ENCODE measurements around the gene MEIS2.

Gene MEIS2

DNA sequence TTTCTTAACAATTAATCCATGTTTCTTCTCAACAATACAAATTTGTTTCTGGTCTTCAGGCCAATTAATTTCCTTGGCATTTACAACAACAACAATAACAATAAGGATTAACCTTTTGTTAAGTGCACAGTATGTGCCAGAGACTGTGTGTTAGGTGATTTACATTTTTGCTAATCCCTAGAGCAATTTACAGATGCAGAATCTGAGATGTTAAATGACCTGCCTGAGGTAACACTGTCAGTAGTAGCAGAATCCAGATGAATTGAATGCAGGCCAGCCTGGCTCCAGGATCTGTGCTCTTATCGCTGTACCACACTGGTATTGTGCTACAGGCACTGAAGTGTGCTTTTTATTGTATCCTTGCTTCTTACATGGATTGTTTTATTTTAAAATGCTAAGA, 122.2 kb downstream of the MEIS2 start:
- no peak overlapping the region for H2AFZ ChIP-seq (ENCODE audit: insufficient read depth, low read length, poor library complexity)
- no peak overlapping the region for H4K91ac ChIP-seq (ENCODE audit: low read depth, low read length)
- H3K23ac ChIP-seq (ENCODE audit: low read length), result no peak overlapping the region
- no peak overlapping the region for H3K18ac ChIP-seq (ENCODE audit: low read length)
- H3K9ac ChIP-seq (ENCODE audit: low read length), result no peak overlapping the region
- H3K27ac ChIP-seq (ENCODE audit: low read depth, low read length), result no peak overlapping the region
- H4K8ac ChIP-seq (ENCODE audit: low read depth, low read length), result no peak overlapping the region
- DNase-seq, result no peak
- no peak overlapping the region for H3K14ac ChIP-seq (ENCODE audit: low read length)
- H2BK5ac ChIP-seq (ENCODE audit: low read depth, low read length, poor library complexity), result no peak overlapping the region
- no peak overlapping the region for H2BK12ac ChIP-seq (ENCODE audit: low read length)
- H3K4me2 ChIP-seq (ENCODE audit: low read length), result no peak overlapping the region
- H2AK5ac ChIP-seq (ENCODE audit: low read length), result no peak overlapping the region
- H3K36me3 ChIP-seq (ENCODE audit: control insufficient read depth in 1 of 2, insufficient read depth in 2 of 2, low read length in 2 of 2), result no peaks in the 10 kb centered on the region
- no peak overlapping the region for H3K4me3 ChIP-seq (ENCODE audit: low read depth, low read length)
- H2BK120ac ChIP-seq (ENCODE audit: insufficient read depth, low read length, poor library complexity), result no peak overlapping the region
- no peaks in the 10 kb centered on the region for H3K79me2 ChIP-seq (ENCODE audit: control insufficient read depth, insufficient read depth, low read length, poor library complexity)
- H3K4me1 ChIP-seq (ENCODE audit: control insufficient read depth in 1 of 2, insufficient read depth in 2 of 2, low read length in 2 of 2), result no peaks in the 10 kb centered on the region
- H4K12ac ChIP-seq (ENCODE audit: low read depth, low read length), result no peak overlapping the region
- no peak overlapping the region for H3K4ac ChIP-seq (ENCODE audit: low read depth, low read length)
- no CpG with 5 or more reads among the region's 1 CpG for WGBS (ENCODE audit: extremely low coverage, insufficient coverage, insufficient read length)
- H3K27me3 ChIP-seq (ENCODE audit: insufficient read depth, low read length), result no peaks in the 10 kb centered on the region
- H3K9me3 ChIP-seq (ENCODE audit: insufficient read depth, low read depth, low read length), result no peaks in the 10 kb centered on the region
- H3K79me1 ChIP-seq (ENCODE audit: low read length), result no peaks in the 10 kb centered on the region

- Histone ChIP-seq H3K4ac (ENCODE audit: low read depth, low read length) (no peak overlapping the region), H3K79me2 (ENCODE audit: control insufficient read depth, insufficient read depth, low read length, poor library complexity) (no peaks in the 10 kb centered on the region), H3K23ac (ENCODE audit: low read length) (no peak overlapping the region), H3K4me1 (ENCODE audit: control insufficient read depth in 1 of 2, insufficient read depth in 2 of 2, low read length in 2 of 2) (no peaks in the 10 kb centered on the region), H4K91ac (ENCODE audit: low read depth, low read length) (no peak overlapping the region), H3K27me3 (ENCODE audit: insufficient read depth, low read length) (no peaks in the 10 kb centered on the region), H3K4me3 (ENCODE audit: low read depth, low read length) (no peak overlapping the region), H2AK5ac (ENCODE audit: low read length) (no peak overlapping the region), H2BK12ac (ENCODE audit: low read length) (no peak overlapping the region), H3K14ac (ENCODE audit: low read length) (no peak overlapping the region), H4K12ac (ENCODE audit: low read depth, low read length) (no peak overlapping the region), H4K8ac (ENCODE audit: low read depth, low read length) (no peak overlapping the region), H3K27ac (ENCODE audit: low read depth, low read length) (no peak overlapping the region), H3K9me3 (ENCODE audit: insufficient read depth, low read depth, low read length) (no peaks in the 10 kb centered on the region), H2BK5ac (ENCODE audit: low read depth, low read length, poor library complexity) (no peak overlapping the region), H3K18ac (ENCODE audit: low read length) (no peak overlapping the region), H3K4me2 (ENCODE audit: low read length) (no peak overlapping the region), H3K79me1 (ENCODE audit: low read length) (no peaks in the 10 kb centered on the region), H2BK120ac (ENCODE audit: insufficient read depth, low read length, poor library complexity) (no peak overlapping the region), H3K36me3 (ENCODE audit: control insufficient read depth in 1 of 2, insufficient read depth in 2 of 2, low read length in 2 of 2) (no peaks in the 10 kb centered on the region), H2AFZ (ENCODE audit: insufficient read depth, low read length, poor library complexity) (no peak overlapping the region), H3K9ac (ENCODE audit: low read length) (no peak overlapping the region)
- DNase-seq, result peak in 1 of 2 donors; percentile 38
Observed at GRCh38 chr15:36977659-36978058, 122.7 kb downstream of the MEIS2 start.

DNA sequence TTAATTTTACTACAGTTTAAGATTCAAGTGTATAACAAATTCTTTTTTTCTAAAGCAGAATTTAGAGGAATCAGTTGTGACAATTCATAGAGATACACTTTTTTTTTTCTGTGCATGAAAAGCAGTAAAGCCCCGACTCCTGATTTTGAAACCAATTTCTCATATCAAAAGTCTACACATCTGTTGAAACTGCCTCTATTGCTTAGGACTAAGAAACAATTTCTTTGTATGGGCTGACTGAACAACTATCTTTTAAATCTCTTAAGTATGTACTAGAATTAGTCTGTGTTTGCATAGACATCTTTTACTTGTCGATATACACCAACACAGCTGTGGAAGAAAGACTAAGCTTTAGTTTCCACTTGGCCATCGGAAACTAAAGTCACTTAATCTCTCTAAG, 127.6 kb downstream of the MEIS2 start:
- Histone ChIP-seq H2AFZ (ENCODE audit: insufficient read depth, low read length, poor library complexity) (no peak overlapping the region), H3K9me3 (ENCODE audit: insufficient read depth, low read depth, low read length) (no peaks in the 10 kb centered on the region), H3K36me3 (ENCODE audit: control insufficient read depth in 1 of 2, insufficient read depth in 2 of 2, low read length in 2 of 2) (no peaks in the 10 kb centered on the region), H4K91ac (ENCODE audit: low read depth, low read length) (no peak overlapping the region), H2BK5ac (ENCODE audit: low read depth, low read length, poor library complexity) (no peak overlapping the region), H2BK12ac (ENCODE audit: low read length) (no peak overlapping the region), H3K4me2 (ENCODE audit: low read length) (no peak overlapping the region), H2BK120ac (ENCODE audit: insufficient read depth, low read length, poor library complexity) (no peak overlapping the region), H3K27me3 (ENCODE audit: insufficient read depth, low read length) (no peaks in the 10 kb centered on the region), H3K79me1 (ENCODE audit: low read length) (no peaks in the 10 kb centered on the region), H3K79me2 (ENCODE audit: control insufficient read depth, insufficient read depth, low read length, poor library complexity) (no peaks in the 10 kb centered on the region), H3K23ac (ENCODE audit: low read length) (no peak overlapping the region), H3K4ac (ENCODE audit: low read depth, low read length) (no peak overlapping the region), H4K8ac (ENCODE audit: low read depth, low read length) (no peak overlapping the region), H3K9ac (ENCODE audit: low read length) (no peak overlapping the region), H3K4me3 (ENCODE audit: low read depth, low read length) (no peak overlapping the region), H3K18ac (ENCODE audit: low read length) (no peak overlapping the region), H2AK5ac (ENCODE audit: low read length) (no peak overlapping the region), H3K4me1 (ENCODE audit: control insufficient read depth in 1 of 2, insufficient read depth in 2 of 2, low read length in 2 of 2) (no peaks in the 10 kb centered on the region), H3K27ac (ENCODE audit: low read depth, low read length) (no peak overlapping the region), H3K14ac (ENCODE audit: low read length) (no peak overlapping the region), H4K12ac (ENCODE audit: low read depth, low read length) (no peak overlapping the region)
- DNase-seq, result no peak
- no CpG with 5 or more reads among the region's 3 CpGs for WGBS (ENCODE audit: extremely low coverage, insufficient coverage, insufficient read length)

DNA sequence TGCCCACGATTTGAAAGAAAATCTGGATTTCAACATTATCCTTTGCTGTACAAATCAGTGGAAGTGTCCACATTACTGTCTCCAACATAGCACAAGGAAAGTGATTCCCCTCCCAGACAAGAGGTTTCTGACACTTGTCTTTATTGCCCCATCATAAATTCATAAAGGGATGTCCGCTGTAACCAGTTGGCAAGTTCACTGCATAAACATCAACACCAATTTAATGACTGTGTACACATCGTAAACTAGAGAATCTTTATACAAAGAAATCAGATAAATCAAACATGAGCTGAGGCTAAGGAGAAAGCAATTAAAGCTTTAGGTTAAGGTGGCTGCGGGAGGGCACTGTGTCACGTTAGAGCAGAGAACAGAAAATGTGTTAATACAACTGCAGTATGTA, 129.8 kb downstream of the MEIS2 start:
- H2AK5ac ChIP-seq (ENCODE audit: low read length), result no peak overlapping the region
- no peaks in the 10 kb centered on the region for H3K79me2 ChIP-seq (ENCODE audit: control insufficient read depth, insufficient read depth, low read length, poor library complexity)
- H3K9me3 ChIP-seq (ENCODE audit: insufficient read depth, low read depth, low read length), result no peaks in the 10 kb centered on the region
- no peaks in the 10 kb centered on the region for H3K79me1 ChIP-seq (ENCODE audit: low read length)
- no CpG with 5 or more reads among the region's 5 CpGs for WGBS (ENCODE audit: extremely low coverage, insufficient coverage, insufficient read length)
- no peak overlapping the region for H3K23ac ChIP-seq (ENCODE audit: low read length)
- H3K4me1 ChIP-seq (ENCODE audit: control insufficient read depth in 1 of 2, insufficient read depth in 2 of 2, low read length in 2 of 2), result no peaks in the 10 kb centered on the region
- H4K12ac ChIP-seq (ENCODE audit: low read depth, low read length), result no peak overlapping the region
- no peak overlapping the region for H2BK12ac ChIP-seq (ENCODE audit: low read length)
- no peak for DNase-seq
- no peak overlapping the region for H3K4ac ChIP-seq (ENCODE audit: low read depth, low read length)
- H3K4me2 ChIP-seq (ENCODE audit: low read length), result no peak overlapping the region
- no peak overlapping the region for H3K27ac ChIP-seq (ENCODE audit: low read depth, low read length)
- H3K4me3 ChIP-seq (ENCODE audit: low read depth, low read length), result no peak overlapping the region
- H2BK120ac ChIP-seq (ENCODE audit: insufficient read depth, low read length, poor library complexity), result no peak overlapping the region
- H3K36me3 ChIP-seq (ENCODE audit: control insufficient read depth in 1 of 2, insufficient read depth in 2 of 2, low read length in 2 of 2), result no peaks in the 10 kb centered on the region
- no peak overlapping the region for H4K8ac ChIP-seq (ENCODE audit: low read depth, low read length)
- H3K9ac ChIP-seq (ENCODE audit: low read length), result no peak overlapping the region
- H2AFZ ChIP-seq (ENCODE audit: insufficient read depth, low read length, poor library complexity), result no peak overlapping the region
- no peaks in the 10 kb centered on the region for H3K27me3 ChIP-seq (ENCODE audit: insufficient read depth, low read length)
- no peak overlapping the region for H4K91ac ChIP-seq (ENCODE audit: low read depth, low read length)
- no peak overlapping the region for H2BK5ac ChIP-seq (ENCODE audit: low read depth, low read length, poor library complexity)
- no peak overlapping the region for H3K18ac ChIP-seq (ENCODE audit: low read length)
- H3K14ac ChIP-seq (ENCODE audit: low read length), result no peak overlapping the region

- Histone ChIP-seq H2BK5ac (ENCODE audit: low read depth, low read length, poor library complexity) (no peak overlapping the region), H3K9me3 (ENCODE audit: insufficient read depth, low read depth, low read length) (no peaks in the 10 kb centered on the region), H3K9ac (ENCODE audit: low read length) (no peak overlapping the region), H3K4me1 (ENCODE audit: control insufficient read depth in 1 of 2, insufficient read depth in 2 of 2, low read length in 2 of 2) (no peaks in the 10 kb centered on the region), H2AFZ (ENCODE audit: insufficient read depth, low read length, poor library complexity) (no peak overlapping the region), H2BK12ac (ENCODE audit: low read length) (no peak overlapping the region), H3K4me2 (ENCODE audit: low read length) (no peak overlapping the region), H2BK120ac (ENCODE audit: insufficient read depth, low read length, poor library complexity) (no peak overlapping the region), H3K4ac (ENCODE audit: low read depth, low read length) (no peak overlapping the region), H3K27me3 (ENCODE audit: insufficient read depth, low read length) (no peaks in the 10 kb centered on the region), H4K8ac (ENCODE audit: low read depth, low read length) (no peak overlapping the region), H3K4me3 (ENCODE audit: low read depth, low read length) (no peak overlapping the region), H4K12ac (ENCODE audit: low read depth, low read length) (no peak overlapping the region), H3K79me2 (ENCODE audit: control insufficient read depth, insufficient read depth, low read length, poor library complexity) (no peaks in the 10 kb centered on the region), H4K91ac (ENCODE audit: low read depth, low read length) (no peak overlapping the region), H3K36me3 (ENCODE audit: control insufficient read depth in 1 of 2, insufficient read depth in 2 of 2, low read length in 2 of 2) (no peaks in the 10 kb centered on the region), H2AK5ac (ENCODE audit: low read length) (no peak overlapping the region), H3K79me1 (ENCODE audit: low read length) (no peaks in the 10 kb centered on the region), H3K27ac (ENCODE audit: low read depth, low read length) (no peak overlapping the region), H3K23ac (ENCODE audit: low read length) (peak overlapping the region; percentile 95), H3K14ac (ENCODE audit: low read length) (no peak overlapping the region), H3K18ac (ENCODE audit: low read length) (no peak overlapping the region)
- no peak for DNase-seq
- no CpG with 5 or more reads among the region's 4 CpGs for WGBS (ENCODE audit: extremely low coverage, insufficient coverage, insufficient read length)
Observed at GRCh38 chr15:36967929-36968328, 132.4 kb downstream of the MEIS2 start.
